Panc1 (cell line): ENCODE data around the gene TBX1. TPM values are rescaled to one million over a fixed set of nuclear protein-coding genes. Genes with fewer than 3 reads are reported as not detected.

Experiments used
- ATAC-seq: fragments of 200-7000 bp; cut with Tn5 transposase; 2 replicates; pipeline ENCODE4 v1.9.1; 2020; ENCODE audit warnings: mild to moderate bottlenecking, moderate library complexity
- BruUV-seq: library from RNA; stranded (reverse); fragments of 400-500 nt; replicated peaks from 2 replicates; lab custom pipeline; 2021; lab: Mats Ljungman, UMichigan
- CTCF ChIA-PET: fragments of 300-600 bp; sonication (Branson Sonifier 250); formaldehyde crosslinking; loops from one replicate; lab custom pipeline; 2022; ENCODE audit warnings: antibody characterized with exemption; lab: Charles Lee
- POLR2A ChIA-PET: fragments of 300-600 bp; sonication (Branson Sonifier 250); formaldehyde crosslinking; loops from one replicate; lab custom pipeline; 2022; ENCODE audit warnings: antibody characterized with exemption; lab: Charles Lee
- DNase-seq: peaks from one replicate; pipeline ENCODE4 v3.0.0-alpha.2; 2010; ENCODE audit warnings: low read depth, low spot score
- H3K27ac ChIP-seq: 2 replicates; pipeline ENCODE4 v1.5.1; 2011; ENCODE audit warnings: mild to moderate bottlenecking, low read length, inconsistent platforms
- H3K27me3 ChIP-seq: fragments of 200-500 bp; sonication (Bioruptor generic); 2 replicates; pipeline ENCODE4 v1.6.0; 2014; ENCODE audit warnings: low read length, inconsistent platforms; ENCODE audit not compliant: control insufficient read depth, insufficient read depth
- H3K36me3 ChIP-seq: fragments of 200-500 bp; sonication (Bioruptor generic); 2 replicates; pipeline ENCODE4 v1.5.1; 2014; ENCODE audit warnings: inconsistent platforms, mild to moderate bottlenecking, low read length, moderate library complexity; ENCODE audit not compliant: control insufficient read depth, insufficient read depth
- H3K4me1 ChIP-seq: 2 replicates; pipeline ENCODE4 v1.5.1; 2011; ENCODE audit warnings: inconsistent platforms, mild to moderate bottlenecking, low read length, moderate library complexity; ENCODE audit not compliant: control insufficient read depth, insufficient read depth
- H3K4me3 ChIP-seq, 2 experiments: 2 replicates each; pipeline ENCODE4 v1.5.1; 2011 to 2012; ENCODE audit warnings: low read depth in 2 of 2, low read length in 2 of 2, mild to moderate bottlenecking in 2 of 2, inconsistent platforms in 1 of 2, moderate library complexity in 1 of 2
- H3K9me3 ChIP-seq: fragments of 200-500 bp; sonication (Bioruptor generic); 2 replicates; pipeline ENCODE4 v1.5.1; 2014; ENCODE audit warnings: low read depth, mild to moderate bottlenecking, inconsistent platforms, low read length, moderate library complexity; ENCODE audit not compliant: control insufficient read depth, insufficient read depth
- POLR2AphosphoS5 ChIP-seq: IDR thresholded peaks from 2 replicates; pipeline ENCODE4 v1.6.1; 2012; ENCODE audit warnings: mild to moderate bottlenecking, low read depth, low read length, moderate library complexity
- SIN3A ChIP-seq: IDR thresholded peaks from 2 replicates; pipeline ENCODE4 v1.6.1; 2012; ENCODE audit warnings: low read depth, mild to moderate bottlenecking, low read length, moderate library complexity, borderline replicate concordance; ENCODE audit not compliant: insufficient read depth
- TCF7L2 ChIP-seq: IDR thresholded peaks from 2 replicates; pipeline ENCODE4 v1.6.1; 2011; ENCODE audit warnings: mild to moderate bottlenecking, low read depth, low read length, inconsistent platforms
- in situ Hi-C: cut with HindIII; loops from 2 replicates; pipeline ENCODE4 v1.10.0; 2016; ENCODE audit warnings: low sequenced_read_pairs, low pct_unique_long_range_greater_than_20kb
- intact Hi-C: fragments of 100-400 bp; cut with micrococcal nuclease; formaldehyde crosslinking; loops from one replicate; pipeline ENCODE4 v1.10.0; 2022; ENCODE audit not compliant: unreplicated experiment
- total RNA-seq: library from RNA; stranded (reverse); gene quantifications from one replicate; pipeline ENCODE4 v1.2.1, GENCODE V29; 2021; ENCODE audit not compliant: unreplicated experiment
- TF ChIP-seq, protein P1 (sequence below), 2 experiments: IDR thresholded peaks; 2 replicates each; pipeline ENCODE4 v1.6.1; 2011 to 2012; ENCODE audit warnings: low read depth in 2 of 2, control low read depth in 1 of 2, low read length in 1 of 2, mild to moderate bottlenecking in 1 of 2, moderate library complexity in 1 of 2; ENCODE audit not compliant: insufficient read depth in 1 of 2
- TF ChIP-seq, protein P2 (sequence below): fragments of 450-650 bp; IDR thresholded peaks from 2 replicates; pipeline ENCODE4 v1.5.1; 2017; ENCODE audit warnings: mild to moderate bottlenecking

TBX1 gene
- total RNA-seq, 1 experiment from 2014 or later: 91.7 TPM

DNA sequence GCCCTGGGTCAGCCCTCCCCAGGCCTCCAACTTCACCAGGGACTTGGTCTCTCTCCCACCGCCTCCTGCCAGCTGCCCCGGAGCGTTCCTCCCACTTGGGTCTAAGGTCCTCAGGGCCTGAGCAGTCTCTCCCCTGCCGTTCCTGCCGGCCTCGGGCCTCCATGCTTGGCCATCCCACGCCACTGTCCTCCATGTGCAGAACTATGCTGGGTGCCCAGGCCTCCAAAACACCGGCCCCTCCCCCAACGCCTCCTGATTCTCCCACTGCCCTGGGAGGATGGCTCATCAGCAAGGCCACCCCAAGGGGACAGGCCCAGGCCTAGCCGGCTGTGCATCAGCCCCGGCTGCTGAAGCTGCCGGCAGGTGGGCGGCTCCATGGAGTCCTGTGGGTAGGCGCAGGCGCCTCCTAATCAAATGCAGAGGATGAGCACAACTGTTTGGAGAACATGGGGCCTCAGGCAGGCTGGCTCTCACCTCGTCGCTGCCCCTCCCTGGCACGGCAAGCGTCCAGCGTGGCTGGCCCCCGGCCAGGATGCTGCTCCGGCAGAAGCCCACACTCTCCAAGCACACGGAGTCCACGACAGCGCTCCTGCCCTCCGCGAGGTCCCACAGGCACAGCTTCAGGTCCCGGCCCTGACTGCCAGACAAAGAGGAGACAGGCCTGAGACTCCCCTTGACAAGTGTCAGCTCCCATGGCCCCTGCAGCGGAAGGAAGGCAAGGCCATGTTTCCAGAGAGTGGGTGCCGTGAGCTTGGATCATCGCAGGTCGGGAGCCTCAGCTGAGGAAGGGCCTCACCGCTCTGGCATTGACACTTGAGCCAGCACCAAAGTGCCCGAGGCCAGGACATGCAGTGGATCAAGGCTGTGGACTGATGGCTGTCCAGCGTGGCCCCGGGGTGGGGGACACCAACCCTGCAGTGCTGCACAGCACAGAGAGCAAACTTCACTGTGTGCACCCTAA is 51.5 kb downstream of the TBX1 start:
- ChIA-PET CTCF (no interaction called here), POLR2A (no interaction called here)
- intact Hi-C loops: no loop called here
- H3K9me3 ChIP-seq: no peaks in the 10 kb centered on the region
- no peak overlapping the region for H3K4me3 ChIP-seq
- H3K27ac ChIP-seq: no peak overlapping the region
- BruUV-seq: no TSS peak
- ATAC-seq (no peak), DNase-seq (no peak)
- no peak for TF ChIP-seq POLR2AphosphoS5
- TF ChIP-seq, protein P1, sequence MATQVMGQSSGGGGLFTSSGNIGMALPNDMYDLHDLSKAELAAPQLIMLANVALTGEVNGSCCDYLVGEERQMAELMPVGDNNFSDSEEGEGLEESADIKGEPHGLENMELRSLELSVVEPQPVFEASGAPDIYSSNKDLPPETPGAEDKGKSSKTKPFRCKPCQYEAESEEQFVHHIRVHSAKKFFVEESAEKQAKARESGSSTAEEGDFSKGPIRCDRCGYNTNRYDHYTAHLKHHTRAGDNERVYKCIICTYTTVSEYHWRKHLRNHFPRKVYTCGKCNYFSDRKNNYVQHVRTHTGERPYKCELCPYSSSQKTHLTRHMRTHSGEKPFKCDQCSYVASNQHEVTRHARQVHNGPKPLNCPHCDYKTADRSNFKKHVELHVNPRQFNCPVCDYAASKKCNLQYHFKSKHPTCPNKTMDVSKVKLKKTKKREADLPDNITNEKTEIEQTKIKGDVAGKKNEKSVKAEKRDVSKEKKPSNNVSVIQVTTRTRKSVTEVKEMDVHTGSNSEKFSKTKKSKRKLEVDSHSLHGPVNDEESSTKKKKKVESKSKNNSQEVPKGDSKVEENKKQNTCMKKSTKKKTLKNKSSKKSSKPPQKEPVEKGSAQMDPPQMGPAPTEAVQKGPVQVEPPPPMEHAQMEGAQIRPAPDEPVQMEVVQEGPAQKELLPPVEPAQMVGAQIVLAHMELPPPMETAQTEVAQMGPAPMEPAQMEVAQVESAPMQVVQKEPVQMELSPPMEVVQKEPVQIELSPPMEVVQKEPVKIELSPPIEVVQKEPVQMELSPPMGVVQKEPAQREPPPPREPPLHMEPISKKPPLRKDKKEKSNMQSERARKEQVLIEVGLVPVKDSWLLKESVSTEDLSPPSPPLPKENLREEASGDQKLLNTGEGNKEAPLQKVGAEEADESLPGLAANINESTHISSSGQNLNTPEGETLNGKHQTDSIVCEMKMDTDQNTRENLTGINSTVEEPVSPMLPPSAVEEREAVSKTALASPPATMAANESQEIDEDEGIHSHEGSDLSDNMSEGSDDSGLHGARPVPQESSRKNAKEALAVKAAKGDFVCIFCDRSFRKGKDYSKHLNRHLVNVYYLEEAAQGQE (IDR thresholded peaks at IDR 0.05; ENCODE audit: insufficient read depth in 1 of 2, low read depth in 2 of 2, low read length in 1 of 2): no peak
- TF ChIP-seq, protein P2, sequence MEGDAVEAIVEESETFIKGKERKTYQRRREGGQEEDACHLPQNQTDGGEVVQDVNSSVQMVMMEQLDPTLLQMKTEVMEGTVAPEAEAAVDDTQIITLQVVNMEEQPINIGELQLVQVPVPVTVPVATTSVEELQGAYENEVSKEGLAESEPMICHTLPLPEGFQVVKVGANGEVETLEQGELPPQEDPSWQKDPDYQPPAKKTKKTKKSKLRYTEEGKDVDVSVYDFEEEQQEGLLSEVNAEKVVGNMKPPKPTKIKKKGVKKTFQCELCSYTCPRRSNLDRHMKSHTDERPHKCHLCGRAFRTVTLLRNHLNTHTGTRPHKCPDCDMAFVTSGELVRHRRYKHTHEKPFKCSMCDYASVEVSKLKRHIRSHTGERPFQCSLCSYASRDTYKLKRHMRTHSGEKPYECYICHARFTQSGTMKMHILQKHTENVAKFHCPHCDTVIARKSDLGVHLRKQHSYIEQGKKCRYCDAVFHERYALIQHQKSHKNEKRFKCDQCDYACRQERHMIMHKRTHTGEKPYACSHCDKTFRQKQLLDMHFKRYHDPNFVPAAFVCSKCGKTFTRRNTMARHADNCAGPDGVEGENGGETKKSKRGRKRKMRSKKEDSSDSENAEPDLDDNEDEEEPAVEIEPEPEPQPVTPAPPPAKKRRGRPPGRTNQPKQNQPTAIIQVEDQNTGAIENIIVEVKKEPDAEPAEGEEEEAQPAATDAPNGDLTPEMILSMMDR: no peak
- no peak for TF ChIP-seq SIN3A
- TF ChIP-seq TCF7L2: no peak
- no peaks in the 10 kb centered on the region for H3K27me3 ChIP-seq
- H3K36me3 ChIP-seq: no peaks in the 10 kb centered on the region
- in situ Hi-C loops: no loop called here
- no peaks in the 10 kb centered on the region for H3K4me1 ChIP-seq

DNA sequence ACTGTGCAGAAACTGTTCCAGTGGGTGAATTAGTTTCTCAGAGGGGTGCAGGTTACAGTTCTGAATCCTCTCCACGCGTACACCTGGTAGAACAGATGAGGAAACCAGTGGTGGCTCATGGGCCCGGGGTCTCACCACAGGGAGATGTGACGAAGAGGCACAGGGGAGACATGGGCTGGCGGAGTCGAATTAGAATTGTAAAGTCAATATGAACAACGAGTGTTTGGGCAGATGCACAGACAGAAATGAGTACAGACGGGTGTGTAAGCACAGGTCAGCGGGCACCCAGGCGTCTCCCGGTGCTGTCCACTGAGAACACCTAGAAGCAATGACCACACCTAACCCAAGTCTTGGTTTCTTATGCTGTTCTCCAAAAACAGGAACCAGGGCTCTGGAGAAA is 52.3 kb downstream of the TBX1 start:
- no TSS peak for BruUV-seq
- DNase-seq: no peak
- Histone ChIP-seq H3K4me1 (no peaks in the 10 kb centered on the region), H3K27me3 (no peaks in the 10 kb centered on the region), H3K4me3 (no peak overlapping the region), H3K27ac (no peak overlapping the region), H3K9me3 (no peaks in the 10 kb centered on the region), H3K36me3 (no peaks in the 10 kb centered on the region)
- in situ Hi-C loops (no loop called here), intact Hi-C loops (no loop called here)
- no peak for TF ChIP-seq SIN3A
- TF ChIP-seq, protein P2: no peak
- TF ChIP-seq, protein P1 (IDR thresholded peaks at IDR 0.05; ENCODE audit: insufficient read depth in 1 of 2, low read depth in 2 of 2, low read length in 1 of 2): no peak
- TF ChIP-seq POLR2AphosphoS5: no peak
- no peak for TF ChIP-seq TCF7L2
- POLR2A ChIA-PET: no interaction called here
- CTCF ChIA-PET: no interaction called here
- no peak for ATAC-seq
